Superior temporal gyrus (tissue), 1 donor: ENCODE measurements around the gene GNAI2.
A peak's percentile ranks its signal among the peaks of the same experiment; 100 is the strongest.

Source experiments
- DNase-seq: peaks from one replicate; pipeline ENCODE4 v3.0.0-alpha.2; 2016; ENCODE audit errors: extremely low spot score

The GNAI2 gene

DNA sequence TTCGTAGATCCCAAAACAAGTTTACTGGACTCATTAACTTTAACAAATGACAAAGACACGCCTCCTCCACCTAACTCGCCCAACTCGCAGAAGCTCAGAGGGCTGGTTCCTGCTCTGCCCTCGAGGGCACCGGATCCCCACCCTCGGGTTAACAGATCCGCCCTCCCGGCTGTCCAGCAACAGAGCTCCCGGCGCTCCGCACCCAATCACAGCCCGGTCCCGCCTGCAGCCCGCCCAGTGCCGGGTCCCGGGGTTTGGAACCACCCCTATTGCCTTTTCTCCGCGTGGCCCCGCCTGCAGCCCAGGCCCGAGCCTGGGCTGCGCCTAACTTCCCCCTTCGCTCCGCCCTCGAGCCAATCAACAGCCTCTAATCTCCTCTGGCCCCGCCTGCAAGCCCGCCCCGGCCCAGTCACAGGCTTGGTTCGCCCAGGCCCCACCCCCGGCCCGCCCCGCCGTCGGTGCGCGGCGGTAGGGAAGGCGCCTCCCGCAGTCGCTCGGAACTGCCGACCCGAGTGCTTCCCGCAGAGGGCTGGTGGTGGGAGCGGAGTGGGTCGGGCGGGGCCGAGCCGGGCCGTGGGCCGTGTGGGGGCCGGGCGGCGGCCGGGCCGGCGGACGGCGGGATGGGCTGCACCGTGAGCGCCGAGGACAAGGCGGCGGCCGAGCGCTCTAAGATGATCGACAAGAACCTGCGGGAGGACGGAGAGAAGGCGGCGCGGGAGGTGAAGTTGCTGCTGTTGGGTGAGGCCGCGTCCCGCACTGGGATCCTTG, at the start of gene GNAI2:
TSS of gene GNAI2 (plus strand) at position 489 of the 768 bp plus-strand sequence. CDS start at position 621, 132 bp downstream.
- peak; percentile 99 for DNase-seq

DNA sequence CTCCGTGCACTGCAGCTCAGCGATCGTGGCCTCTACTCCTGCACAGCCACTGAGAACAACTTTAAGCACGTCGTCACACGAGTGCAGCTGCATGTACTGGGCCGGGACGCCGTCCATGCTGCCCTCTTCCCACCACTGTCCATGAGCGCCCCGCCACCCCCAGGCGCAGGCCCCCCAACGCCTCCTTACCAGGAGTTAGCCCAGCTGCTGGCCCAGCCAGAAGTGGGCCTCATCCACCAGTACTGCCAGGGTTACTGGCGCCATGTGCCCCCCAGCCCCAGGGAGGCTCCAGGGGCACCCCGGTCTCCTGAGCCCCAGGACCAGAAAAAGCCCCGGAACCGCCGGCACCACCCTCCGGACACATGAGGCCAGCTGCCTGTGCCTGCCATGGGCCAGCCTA, 48.3 kb upstream of the GNAI2 start:
- DNase-seq, result no peak

- peak; percentile 83 for DNase-seq
Measured at GRCh38 chr3:50189274-50189673, 46.7 kb upstream of the GNAI2 start.

DNA sequence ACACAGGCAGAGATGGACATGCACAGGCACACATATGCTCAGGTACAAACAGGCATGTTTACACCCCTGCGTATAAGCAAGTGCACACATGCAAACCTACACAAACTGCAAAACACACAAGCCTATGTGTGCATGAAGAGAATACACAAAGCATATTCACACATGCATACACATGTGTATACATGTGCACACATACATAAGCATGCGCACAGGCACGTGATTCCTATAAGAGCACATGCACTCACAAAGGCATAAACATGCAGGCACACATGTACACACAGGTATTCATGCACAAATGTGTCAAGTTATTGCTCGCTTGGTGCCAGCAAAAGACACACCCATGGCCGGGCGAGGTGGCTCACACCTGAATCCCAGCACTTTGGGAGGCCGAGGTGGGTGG, 46.0 kb upstream of the GNAI2 start:
- DNase-seq, result no peak

GRCh38 chr3:50190936-50191660, 44.9 kb upstream of the GNAI2 start, which contains the start of gene GNAT1:
Gene GNAT1, plus strand, starts transcription at chr3:50191610. Its CDS starts 116 bp downstream, at chr3:50191726.
- no peak for DNase-seq

DNA sequence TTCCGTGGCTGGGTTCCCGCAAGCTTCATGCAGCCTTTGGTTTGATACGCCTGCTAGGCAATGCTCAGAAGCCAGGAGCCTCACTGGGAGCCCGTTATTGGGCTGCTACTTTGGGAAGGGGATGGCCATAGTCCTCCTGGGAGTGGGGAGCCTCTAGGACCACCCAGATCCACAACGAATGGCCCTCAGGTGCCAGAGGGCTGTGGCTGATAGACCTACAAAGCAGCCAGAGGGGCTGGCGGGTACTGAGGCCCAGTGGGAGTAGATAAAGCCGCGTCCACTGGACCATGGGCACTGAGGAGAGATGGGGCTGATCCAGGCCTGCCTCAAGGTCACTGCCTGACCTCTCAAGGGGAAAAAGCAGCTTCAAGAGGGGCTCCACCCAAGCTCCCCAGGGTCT, 43.9 kb upstream of the GNAI2 start:
- no peak for DNase-seq

DNA sequence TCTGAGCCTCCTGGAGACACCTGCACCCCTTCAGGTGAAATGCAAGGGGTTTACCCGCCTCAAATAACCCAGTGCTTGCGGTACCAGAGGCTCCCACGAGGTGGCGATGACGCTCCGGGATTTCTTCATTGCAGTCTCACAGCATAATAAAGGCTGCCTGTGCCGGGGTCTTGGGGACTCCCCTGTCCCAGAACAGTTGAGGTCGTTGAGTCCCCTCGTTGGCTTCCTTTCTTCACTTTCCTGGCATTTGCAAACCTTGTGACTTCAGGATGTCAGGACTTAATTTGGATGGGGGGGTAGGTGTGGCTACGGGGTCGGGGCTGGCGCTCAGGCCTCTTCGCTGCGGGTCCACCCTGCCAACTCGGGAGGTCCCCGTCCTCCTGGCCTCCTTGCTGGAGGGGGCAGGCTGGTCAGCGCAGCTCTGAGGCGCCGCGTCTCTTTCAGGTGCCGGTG, 43.3 kb upstream of the GNAI2 start:
- DNase-seq, result peak; percentile 84

- no peak for DNase-seq
Measured at GRCh38 chr3:50193286-50193685, 42.7 kb upstream of the GNAI2 start.

- no peak for DNase-seq
Measured at GRCh38 chr3:50193746-50194127, 42.3 kb upstream of the GNAI2 start.

DNA sequence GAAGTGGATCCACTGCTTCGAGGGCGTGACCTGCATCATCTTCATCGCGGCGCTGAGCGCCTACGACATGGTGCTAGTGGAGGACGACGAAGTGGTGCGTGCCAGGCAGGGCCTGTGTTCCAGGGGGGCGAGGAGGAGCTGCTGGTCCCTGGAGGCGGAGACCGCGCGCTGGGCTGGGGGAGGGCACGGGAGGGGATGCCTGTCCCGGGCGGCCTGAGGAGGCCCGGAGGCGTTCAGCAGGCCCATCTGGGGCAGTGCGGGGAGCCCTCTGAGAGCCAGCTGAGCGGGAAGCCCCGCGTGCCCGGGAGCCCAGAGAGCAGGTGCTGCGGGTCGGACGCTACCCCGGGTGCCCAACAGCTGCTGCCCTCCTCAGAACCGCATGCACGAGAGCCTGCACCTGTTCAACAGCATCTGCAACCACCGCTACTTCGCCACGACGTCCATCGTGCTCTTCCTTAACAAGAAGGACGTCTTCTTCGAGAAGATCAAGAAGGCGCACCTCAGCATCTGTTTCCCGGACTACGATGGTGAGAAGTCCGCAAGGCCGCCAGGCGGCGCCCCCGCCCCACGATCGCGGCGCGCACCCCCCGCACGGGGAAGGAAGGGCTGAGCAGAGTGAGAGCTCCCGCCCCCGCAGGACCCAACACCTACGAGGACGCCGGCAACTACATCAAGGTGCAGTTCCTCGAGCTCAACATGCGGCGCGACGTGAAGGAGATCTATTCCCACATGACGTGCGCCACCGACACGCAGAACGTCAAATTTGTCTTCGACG, 41.7 kb upstream of the GNAI2 start:
- peak; percentile 66 for DNase-seq

- DNase-seq, result no peak
Measured at GRCh38 chr3:50194903-50195500, 41.0 kb upstream of the GNAI2 start.

DNA sequence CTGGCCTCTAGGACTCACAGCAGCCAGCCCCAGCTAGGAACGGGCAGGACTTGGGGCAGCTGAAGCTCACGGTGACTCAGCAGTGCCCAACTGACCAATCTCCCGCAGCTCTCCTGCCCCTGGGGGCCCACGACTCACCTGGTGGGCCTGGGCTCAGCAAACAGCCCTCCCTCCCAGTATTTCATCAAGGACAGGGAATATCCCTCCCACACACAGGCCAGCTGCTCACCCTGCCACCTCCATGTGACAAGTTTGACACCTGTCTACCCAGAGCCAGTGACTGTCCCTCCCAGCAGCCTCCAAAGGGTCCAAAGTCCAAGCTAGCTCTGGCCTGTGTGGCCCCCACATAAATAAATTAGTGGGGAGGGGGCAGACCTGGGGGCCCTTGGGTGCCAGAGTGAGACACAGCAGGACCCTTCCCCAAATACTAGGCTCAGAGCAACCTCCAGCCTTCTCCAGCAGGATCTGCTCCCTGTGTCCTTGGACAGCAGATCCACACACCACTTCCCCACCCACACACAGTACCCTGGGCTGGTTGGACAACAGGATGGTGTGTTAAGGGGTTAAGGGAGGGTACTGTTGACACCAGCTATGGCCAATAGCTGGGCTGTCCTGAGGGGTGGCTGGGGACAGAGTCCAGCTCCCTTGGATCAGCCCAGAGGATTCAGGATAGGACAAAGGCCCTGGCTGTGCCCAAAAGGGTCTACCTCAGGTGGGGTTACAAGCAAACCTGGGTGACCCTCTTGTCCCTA, 40.3 kb upstream of the GNAI2 start:
- DNase-seq, result no peak

DNA sequence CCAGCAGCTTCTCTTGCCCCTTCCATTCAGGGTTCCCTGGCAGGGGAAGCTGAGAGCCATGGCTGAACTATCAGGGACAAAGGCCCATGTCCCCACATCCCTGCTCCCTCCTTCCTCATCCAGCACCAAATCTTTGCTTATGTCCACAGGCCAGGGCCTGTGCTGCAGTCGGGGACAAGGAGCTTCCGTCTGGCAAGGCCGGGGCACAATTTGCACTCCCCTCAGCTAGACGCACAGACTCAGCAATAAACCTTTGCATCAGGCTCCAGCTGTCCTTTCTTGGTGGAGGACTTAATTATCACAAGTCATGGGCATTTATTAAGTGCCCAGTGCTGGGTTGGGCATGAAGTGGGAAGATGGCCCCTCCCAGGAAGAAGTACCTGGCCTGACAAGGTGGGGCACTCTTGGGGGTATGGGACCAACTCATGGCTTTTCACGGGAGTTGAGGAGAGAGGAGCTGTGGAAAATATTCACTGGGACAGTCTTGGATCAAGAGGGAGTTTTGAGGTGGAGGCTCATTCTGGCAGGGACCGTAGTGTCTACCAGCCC, 39.7 kb upstream of the GNAI2 start:
- no peak for DNase-seq

DNA sequence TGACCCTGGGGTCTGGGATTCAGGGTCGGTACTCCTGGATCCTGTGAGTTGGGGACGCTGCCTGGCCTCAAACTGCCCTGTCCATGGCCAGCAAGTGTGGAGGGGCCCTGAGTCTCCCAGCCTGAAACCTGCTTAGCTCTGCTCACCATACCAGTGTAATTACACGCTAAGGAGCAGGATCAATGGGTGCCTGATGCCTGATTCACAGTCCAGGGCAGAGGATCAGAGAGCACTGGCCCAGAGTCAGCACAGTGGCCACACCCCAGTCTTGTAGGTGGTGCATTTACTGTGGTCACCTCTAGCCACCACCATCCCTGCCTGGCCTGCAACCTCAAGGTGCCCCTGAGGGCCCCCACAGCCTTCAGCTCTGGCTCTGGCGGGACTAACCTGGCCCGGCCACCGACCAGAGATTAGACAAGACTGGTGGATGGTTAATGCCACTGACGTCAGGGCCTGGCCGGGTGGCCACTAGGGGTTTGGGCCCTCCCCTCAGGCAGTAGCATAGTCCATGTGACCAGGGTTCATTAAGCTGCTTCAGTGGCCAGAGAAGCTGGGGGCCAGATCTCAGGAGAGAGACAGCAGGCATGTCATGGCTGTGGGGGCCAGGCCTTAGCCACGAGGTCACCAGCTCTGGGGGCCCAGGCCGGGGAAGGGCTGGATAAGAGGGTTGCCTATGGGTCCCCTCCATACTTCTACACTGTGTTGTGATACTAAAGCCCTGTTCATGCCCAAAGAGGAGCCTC, 34.3 kb upstream of the GNAI2 start:
- no peak for DNase-seq

DNA sequence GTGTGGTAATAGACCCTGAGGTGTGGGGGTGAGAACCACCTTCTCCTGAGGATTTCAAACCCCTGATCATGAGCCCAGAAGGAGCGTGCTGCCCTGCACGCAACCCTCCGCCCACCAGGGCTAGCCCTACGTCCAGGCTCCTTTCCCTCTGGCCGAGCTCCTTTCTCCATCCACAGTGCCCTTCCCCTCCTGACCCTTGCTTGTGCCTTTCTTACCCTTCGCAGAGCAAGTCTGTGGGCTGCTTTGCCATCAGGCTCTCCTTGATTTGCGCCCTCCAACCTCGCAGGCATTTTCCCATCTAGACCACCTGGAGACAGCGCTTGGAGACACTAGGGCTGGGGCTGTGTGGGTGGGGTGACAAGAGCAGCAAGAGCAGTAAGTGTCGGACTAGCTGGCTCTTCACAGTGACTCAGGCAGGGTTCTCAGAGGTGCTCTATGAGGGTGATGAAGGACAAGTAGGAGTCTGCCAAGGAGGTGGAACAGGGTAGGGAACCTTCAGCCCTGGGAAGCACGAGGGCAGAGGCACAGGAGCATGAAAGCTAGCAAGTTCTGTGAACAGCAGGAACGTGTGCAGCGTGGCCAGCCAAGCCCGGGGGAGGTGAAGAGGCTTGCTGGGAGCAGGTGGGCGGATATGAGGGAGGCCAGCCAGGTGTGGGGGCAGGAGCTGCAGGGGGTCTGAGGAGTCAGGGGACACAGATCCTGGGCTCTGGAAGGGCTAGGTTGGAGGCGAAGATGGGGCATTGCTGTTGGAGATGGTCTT, 33.5 kb upstream of the GNAI2 start:
- DNase-seq, result no peak

- no peak for DNase-seq
Measured at GRCh38 chr3:50203113-50203808, 32.7 kb upstream of the GNAI2 start.

GRCh38 chr3:50203809-50204803, 31.9 kb upstream of the GNAI2 start:
- DNase-seq, result no peak
